ENCODE results near the gene SLC38A5.

SLC38A5 gene

GRCh38 chrX:48490661-48491060 lies 20.6 kb upstream of the SLC38A5 start:
- DNase-seq: no peak

GRCh38 chrX:48489892-48490291 lies 19.8 kb upstream of the SLC38A5 start:
- DNase-seq: no peak

- no peak for DNase-seq
Observed at GRCh38 chrX:48489296-48489695, 19.2 kb upstream of the SLC38A5 start.

- no peak for DNase-seq
Observed at GRCh38 chrX:48488034-48488433, 18.0 kb upstream of the SLC38A5 start.

- no peak for DNase-seq
Observed at GRCh38 chrX:48487362-48487798, 17.3 kb upstream of the SLC38A5 start.

- no peak for DNase-seq
Observed at GRCh38 chrX:48482526-48482925, 12.5 kb upstream of the SLC38A5 start.

- DNase-seq: no peak
Observed at GRCh38 chrX:48480583-48480982, 10.5 kb upstream of the SLC38A5 start.

- no peak for DNase-seq
Observed at GRCh38 chrX:48480142-48480541, 10.1 kb upstream of the SLC38A5 start.

- no peak for DNase-seq
Observed at GRCh38 chrX:48478806-48479205, 8.7 kb upstream of the SLC38A5 start.

GRCh38 chrX:48477960-48478755 lies 8.1 kb upstream of the SLC38A5 start:
- no peak for DNase-seq

GRCh38 chrX:48476919-48477318 lies 6.9 kb upstream of the SLC38A5 start:
- DNase-seq: no peak

GRCh38 chrX:48475774-48476577 lies 5.9 kb upstream of the SLC38A5 start, which contains the start of gene FTSJ1:
TSS of gene FTSJ1 (plus strand) at chrX:48476199. CDS start at chrX:48478048, 1,849 bp downstream.
- peak; percentile 51 for DNase-seq

GRCh38 chrX:48475296-48475695 lies 5.2 kb upstream of the SLC38A5 start:
- no peak for DNase-seq

GRCh38 chrX:48474581-48474980 lies 4.5 kb upstream of the SLC38A5 start:
- DNase-seq: no peak

- DNase-seq: no peak
Observed at GRCh38 chrX:48474127-48474526, 4.1 kb upstream of the SLC38A5 start.

- no peak for DNase-seq
Observed at GRCh38 chrX:48473704-48473990, 3.6 kb upstream of the SLC38A5 start.

GRCh38 chrX:48472851-48473703 lies 3.0 kb upstream of the SLC38A5 start:
- no peak for DNase-seq

GRCh38 chrX:48472225-48472624 lies 2.2 kb upstream of the SLC38A5 start:
- no peak for DNase-seq

GRCh38 chrX:48471504-48471903 lies 1.4 kb upstream of the SLC38A5 start:
- no peak for DNase-seq

GRCh38 chrX:48470833-48471118 lies 716 bp upstream of the SLC38A5 start:
- no peak for DNase-seq

- DNase-seq: no peak
Observed at GRCh38 chrX:48468693-48469691, 1.1 kb downstream of the SLC38A5 start.

- DNase-seq: no peak
Observed at GRCh38 chrX:48468247-48468671, 1.8 kb downstream of the SLC38A5 start.

All from NCI-H187 treated with DMSO at 0.1 percent for 48 hours (cell line).